ENCODE data around the gene ENAM. TPM values are rescaled to one million over a fixed set of nuclear protein-coding genes. Genes with fewer than 3 reads are reported as not detected.

Gene ENAM
- total RNA-seq, 1 experiment from 2014 or later, result not detected

DNA sequence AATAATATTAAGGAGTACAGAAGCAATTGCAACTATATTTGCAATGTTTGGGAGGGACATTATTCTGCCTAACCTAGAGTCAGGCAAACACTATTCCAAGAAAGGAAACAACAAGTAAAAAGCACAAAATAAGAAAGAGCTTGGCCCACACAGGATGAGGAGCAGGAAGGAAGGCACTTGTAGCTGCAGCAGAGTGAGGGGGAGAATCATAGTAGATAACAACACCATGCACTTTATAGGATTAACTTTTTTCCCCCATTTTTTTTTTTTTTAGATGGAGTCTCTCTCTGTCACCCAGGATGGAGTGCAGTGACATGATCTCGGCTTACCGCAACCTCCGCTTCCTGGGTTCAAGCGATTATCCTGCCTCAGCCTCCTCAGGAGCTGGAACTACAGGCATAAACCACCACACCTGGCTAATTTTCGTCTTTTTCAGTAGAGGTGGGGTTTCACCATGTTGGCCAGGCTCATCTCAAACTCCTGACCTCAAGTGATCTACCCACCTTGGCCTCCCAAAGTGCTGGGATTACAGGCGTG lies 48.1 kb downstream of the ENAM start (continued):
- TF ChIP-seq, protein P1, sequence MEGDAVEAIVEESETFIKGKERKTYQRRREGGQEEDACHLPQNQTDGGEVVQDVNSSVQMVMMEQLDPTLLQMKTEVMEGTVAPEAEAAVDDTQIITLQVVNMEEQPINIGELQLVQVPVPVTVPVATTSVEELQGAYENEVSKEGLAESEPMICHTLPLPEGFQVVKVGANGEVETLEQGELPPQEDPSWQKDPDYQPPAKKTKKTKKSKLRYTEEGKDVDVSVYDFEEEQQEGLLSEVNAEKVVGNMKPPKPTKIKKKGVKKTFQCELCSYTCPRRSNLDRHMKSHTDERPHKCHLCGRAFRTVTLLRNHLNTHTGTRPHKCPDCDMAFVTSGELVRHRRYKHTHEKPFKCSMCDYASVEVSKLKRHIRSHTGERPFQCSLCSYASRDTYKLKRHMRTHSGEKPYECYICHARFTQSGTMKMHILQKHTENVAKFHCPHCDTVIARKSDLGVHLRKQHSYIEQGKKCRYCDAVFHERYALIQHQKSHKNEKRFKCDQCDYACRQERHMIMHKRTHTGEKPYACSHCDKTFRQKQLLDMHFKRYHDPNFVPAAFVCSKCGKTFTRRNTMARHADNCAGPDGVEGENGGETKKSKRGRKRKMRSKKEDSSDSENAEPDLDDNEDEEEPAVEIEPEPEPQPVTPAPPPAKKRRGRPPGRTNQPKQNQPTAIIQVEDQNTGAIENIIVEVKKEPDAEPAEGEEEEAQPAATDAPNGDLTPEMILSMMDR (IDR thresholded peaks at IDR 0.05 in 2 of 3, conservative IDR thresholded peaks at IDR 0.05 in 1 of 3; ENCODE audit: borderline replicate concordance in 1 of 3, insufficient read depth in 1 of 3, low read depth in 2 of 3, low read length in 2 of 3), result no peak
- no peak for TF ChIP-seq POLR2A (IDR thresholded peaks at IDR 0.05; ENCODE audit: borderline replicate concordance, extremely low read depth, insufficient read depth, insufficient read length)

DNA sequence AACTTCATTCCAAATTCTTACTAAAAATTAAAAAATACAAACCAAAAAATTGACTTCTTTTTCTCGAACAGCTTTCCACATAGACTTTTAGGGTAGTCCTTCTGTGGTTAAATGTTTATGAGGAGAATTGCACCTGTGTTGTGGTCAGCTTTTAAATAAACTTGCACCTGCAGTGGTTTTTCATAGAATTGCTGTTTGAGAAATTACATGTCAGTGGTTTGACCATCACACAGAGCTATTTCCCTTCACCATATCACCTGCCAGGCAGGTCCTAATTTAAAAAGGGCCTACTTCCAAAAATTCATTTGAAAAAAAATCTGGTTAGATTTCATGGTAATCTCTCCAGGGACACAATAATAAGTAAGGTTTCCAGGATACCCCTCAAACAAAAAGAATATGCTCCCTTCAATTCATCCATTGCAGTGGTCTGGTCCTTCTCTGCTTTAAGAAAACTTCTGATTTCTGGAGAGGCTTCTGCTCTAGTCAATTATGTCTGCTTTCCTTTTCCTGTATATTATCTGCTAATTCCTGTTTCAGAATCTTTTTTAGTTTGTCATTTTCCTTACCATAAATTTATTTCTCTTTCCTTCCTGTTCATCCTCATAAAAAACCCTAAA lies 49.9 kb downstream of the ENAM start:
- Histone ChIP-seq H3K9me2 (ENCODE audit: insufficient read depth) (no peaks in the 10 kb centered on the region), H3K27me3 (ENCODE audit: insufficient read depth, low read length) (no peaks in the 10 kb centered on the region), H3K27ac (ENCODE audit: low read depth, low read length) (no peak overlapping the region), H3K79me2 (ENCODE audit: insufficient read depth, low read length) (no peaks in the 10 kb centered on the region), H3K4me2 (ENCODE audit: low read length) (no peak overlapping the region), H3K9me3 (ENCODE audit: control insufficient read depth in 1 of 2, insufficient read depth in 1 of 2, low read depth in 1 of 2, low read length in 2 of 2) (no peaks in the 10 kb centered on the region), H3K4me1 (ENCODE audit: control insufficient read depth in 1 of 2, insufficient read depth in 2 of 2, low read length in 2 of 2) (peaks cover 0 to 11% of the 10 kb centered on the region in 2 experiments; a peak in 2 of 4 replicates), H3K4me3 (replicated peaks in 1 of 2; ENCODE audit: low read depth in 1 of 2, low read length in 2 of 2) (no peak overlapping the region), H3K36me3 (ENCODE audit: control insufficient read depth in 1 of 2, insufficient read depth in 2 of 2, low read length in 2 of 2) (no peaks in the 10 kb centered on the region), H3K9ac (ENCODE audit: low read length) (no peak overlapping the region), H2AFZ (ENCODE audit: low read depth, low read length, poor library complexity, severe bottlenecking) (no peak overlapping the region), H4K20me1 (ENCODE audit: insufficient read depth) (no peaks in the 10 kb centered on the region)
- intact Hi-C loops (cut with micrococcal nuclease), result no loop called here
- ATAC-seq (no peak), DNase-seq (ENCODE audit: low read depth, low spot score) (no peak)
- TF ChIP-seq, protein P2, sequence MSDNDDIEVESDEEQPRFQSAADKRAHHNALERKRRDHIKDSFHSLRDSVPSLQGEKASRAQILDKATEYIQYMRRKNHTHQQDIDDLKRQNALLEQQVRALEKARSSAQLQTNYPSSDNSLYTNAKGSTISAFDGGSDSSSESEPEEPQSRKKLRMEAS (IDR thresholded peaks at IDR 0.05), result no peak
- TF ChIP-seq EZH2phosphoT487 (IDR thresholded peaks at IDR 0.05; ENCODE audit: borderline replicate concordance) (no peak), CEBPB (IDR thresholded peaks at IDR 0.05; ENCODE audit: low read depth) (no peak), RAD21 (IDR thresholded peaks at IDR 0.05; ENCODE audit: low read depth) (no peak), EZH2 (IDR thresholded peaks at IDR 0.05) (no peak), YY1 (IDR thresholded peaks at IDR 0.05; ENCODE audit: extremely low read depth, insufficient replicate concordance, low read depth, low read length) (no peak), POLR2A (IDR thresholded peaks at IDR 0.05; ENCODE audit: borderline replicate concordance, extremely low read depth, insufficient read depth, insufficient read length) (no peak), TCF7L2 (IDR thresholded peaks at IDR 0.05; ENCODE audit: borderline replicate concordance, extremely low read depth, insufficient read depth, insufficient read length) (no peak), ELF1 (IDR thresholded peaks at IDR 0.05; ENCODE audit: borderline replicate concordance, low read depth) (no peak), ZNF274 (IDR thresholded peaks at IDR 0.05; ENCODE audit: low read depth, low read length) (no peak), CBX3 (IDR thresholded peaks at IDR 0.05; ENCODE audit: low read depth) (no peak), JUND (IDR thresholded peaks at IDR 0.05) (no peak)
- TF ChIP-seq, protein P3, sequence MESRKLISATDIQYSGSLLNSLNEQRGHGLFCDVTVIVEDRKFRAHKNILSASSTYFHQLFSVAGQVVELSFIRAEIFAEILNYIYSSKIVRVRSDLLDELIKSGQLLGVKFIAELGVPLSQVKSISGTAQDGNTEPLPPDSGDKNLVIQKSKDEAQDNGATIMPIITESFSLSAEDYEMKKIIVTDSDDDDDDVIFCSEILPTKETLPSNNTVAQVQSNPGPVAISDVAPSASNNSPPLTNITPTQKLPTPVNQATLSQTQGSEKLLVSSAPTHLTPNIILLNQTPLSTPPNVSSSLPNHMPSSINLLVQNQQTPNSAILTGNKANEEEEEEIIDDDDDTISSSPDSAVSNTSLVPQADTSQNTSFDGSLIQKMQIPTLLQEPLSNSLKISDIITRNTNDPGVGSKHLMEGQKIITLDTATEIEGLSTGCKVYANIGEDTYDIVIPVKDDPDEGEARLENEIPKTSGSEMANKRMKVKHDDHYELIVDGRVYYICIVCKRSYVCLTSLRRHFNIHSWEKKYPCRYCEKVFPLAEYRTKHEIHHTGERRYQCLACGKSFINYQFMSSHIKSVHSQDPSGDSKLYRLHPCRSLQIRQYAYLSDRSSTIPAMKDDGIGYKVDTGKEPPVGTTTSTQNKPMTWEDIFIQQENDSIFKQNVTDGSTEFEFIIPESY (IDR thresholded peaks at IDR 0.05; ENCODE audit: extremely low read depth, insufficient replicate concordance, low read length), result no peak
- TF ChIP-seq, protein P1 (IDR thresholded peaks at IDR 0.05 in 2 of 3, conservative IDR thresholded peaks at IDR 0.05 in 1 of 3; ENCODE audit: borderline replicate concordance in 1 of 3, insufficient read depth in 1 of 3, low read depth in 2 of 3, low read length in 2 of 3), result no peak
- BruUV-seq (replicated peaks), result no TSS peak
- RAD21 ChIA-PET (ENCODE audit: low non-redundant PET in 1 of 2, low total read pairs in 2 of 2, uncharacterized antibody in 2 of 2, unreplicated experiment in 2 of 2), result no interaction called here
- POLR2A ChIA-PET, result no interaction called here
- CTCF ChIA-PET, result no interaction called here
